Measurements from ENCODE around the gene DOCK4. TPM values are rescaled to one million over a fixed set of nuclear protein-coding genes. Genes with fewer than 3 reads are reported as not detected.

DOCK4 gene
- total RNA-seq, 4 donors from 2014 or later = 12.7 to 28.4 (median 19.5) TPM

DNA sequence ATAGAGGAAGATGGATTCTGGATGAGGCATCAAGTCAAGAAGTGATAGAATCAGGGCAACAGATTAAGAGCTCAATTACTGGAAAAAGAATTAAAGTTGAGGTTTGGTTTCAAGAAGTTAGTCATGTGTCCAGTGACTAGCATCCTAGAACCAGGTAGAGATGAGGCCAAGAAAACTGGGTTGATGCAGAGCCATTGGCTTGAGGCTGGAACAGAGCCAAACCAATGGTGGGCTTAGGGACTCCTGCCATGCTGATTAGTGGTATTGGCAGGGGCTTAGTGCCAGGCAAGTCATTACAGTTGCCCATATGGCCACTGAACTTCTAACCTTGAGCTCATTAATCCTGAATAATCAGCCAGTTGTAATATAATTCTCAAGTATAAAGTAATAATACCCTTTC lies 18.8 kb upstream of the DOCK4 start:
- H3K4me3 ChIP-seq = no peak overlapping the region
- no peaks in the 10 kb centered on the region for H3K36me3 ChIP-seq
- no peaks in the 10 kb centered on the region for H3K9me3 ChIP-seq
- H3K4me1 ChIP-seq = no peaks in the 10 kb centered on the region
- intact Hi-C loops (cut with DNase I; ENCODE audit: low total_unique reads) = no loop called here
- TF ChIP-seq POLR2AphosphoS5 (IDR thresholded peaks at IDR 0.05) = no peak
- no peak for TF ChIP-seq EP300 (IDR thresholded peaks at IDR 0.05; ENCODE audit: low read depth)
- TF ChIP-seq, protein P1, sequence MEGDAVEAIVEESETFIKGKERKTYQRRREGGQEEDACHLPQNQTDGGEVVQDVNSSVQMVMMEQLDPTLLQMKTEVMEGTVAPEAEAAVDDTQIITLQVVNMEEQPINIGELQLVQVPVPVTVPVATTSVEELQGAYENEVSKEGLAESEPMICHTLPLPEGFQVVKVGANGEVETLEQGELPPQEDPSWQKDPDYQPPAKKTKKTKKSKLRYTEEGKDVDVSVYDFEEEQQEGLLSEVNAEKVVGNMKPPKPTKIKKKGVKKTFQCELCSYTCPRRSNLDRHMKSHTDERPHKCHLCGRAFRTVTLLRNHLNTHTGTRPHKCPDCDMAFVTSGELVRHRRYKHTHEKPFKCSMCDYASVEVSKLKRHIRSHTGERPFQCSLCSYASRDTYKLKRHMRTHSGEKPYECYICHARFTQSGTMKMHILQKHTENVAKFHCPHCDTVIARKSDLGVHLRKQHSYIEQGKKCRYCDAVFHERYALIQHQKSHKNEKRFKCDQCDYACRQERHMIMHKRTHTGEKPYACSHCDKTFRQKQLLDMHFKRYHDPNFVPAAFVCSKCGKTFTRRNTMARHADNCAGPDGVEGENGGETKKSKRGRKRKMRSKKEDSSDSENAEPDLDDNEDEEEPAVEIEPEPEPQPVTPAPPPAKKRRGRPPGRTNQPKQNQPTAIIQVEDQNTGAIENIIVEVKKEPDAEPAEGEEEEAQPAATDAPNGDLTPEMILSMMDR (IDR thresholded peaks at IDR 0.05) = no peak
- TF ChIP-seq POLR2A (IDR thresholded peaks at IDR 0.05) = no peak
- no peak for DNase-seq
- H3K27me3 ChIP-seq = no peaks in the 10 kb centered on the region
- in situ Hi-C loops (cut with MboI; ENCODE audit: low pct_ligation_motif_present in 1 of 4, low pct_unique_long_range_greater_than_20kb in 1 of 4, low sequenced_read_pairs in 3 of 4) = no loop called here
- H3K27ac ChIP-seq = no peak overlapping the region

DNA sequence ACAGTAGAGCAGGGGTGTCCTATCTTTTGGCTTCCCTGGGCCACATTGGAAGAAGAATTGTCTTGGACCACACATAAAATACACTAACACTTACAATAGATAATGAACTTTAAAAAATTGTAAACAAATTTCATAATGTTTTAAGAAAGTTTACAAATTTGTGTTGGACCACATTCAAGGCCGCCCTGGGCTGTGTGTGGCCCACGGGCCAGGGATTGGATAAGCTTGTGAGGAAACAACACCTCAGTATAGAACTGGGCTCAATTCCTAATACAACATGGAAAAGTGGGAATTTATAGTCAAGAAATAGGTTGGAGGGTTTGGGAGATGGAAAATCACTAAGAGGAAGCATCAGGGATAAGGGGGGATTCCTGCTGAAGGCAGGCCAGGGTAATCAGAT lies 18.0 kb upstream of the DOCK4 start:
- Histone ChIP-seq H3K27me3 (no peaks in the 10 kb centered on the region), H3K4me1 (no peaks in the 10 kb centered on the region), H3K27ac (no peak overlapping the region), H3K4me3 (no peak overlapping the region), H3K36me3 (no peaks in the 10 kb centered on the region), H3K9me3 (no peaks in the 10 kb centered on the region)
- intact Hi-C loops (cut with DNase I; ENCODE audit: low total_unique reads) = no loop called here
- WGBS, 2 donors (ENCODE audit: low coverage in 1 of 2) = 93 to 100% methylated on average over 2 of the region's 2 CpGs
- no peak for DNase-seq
- TF ChIP-seq POLR2A (IDR thresholded peaks at IDR 0.05) (no peak), POLR2AphosphoS5 (IDR thresholded peaks at IDR 0.05) (no peak), EP300 (IDR thresholded peaks at IDR 0.05; ENCODE audit: low read depth) (no peak)
- TF ChIP-seq, protein P1 (IDR thresholded peaks at IDR 0.05) = no peak
- in situ Hi-C loops (cut with MboI; ENCODE audit: low pct_ligation_motif_present in 1 of 4, low pct_unique_long_range_greater_than_20kb in 1 of 4, low sequenced_read_pairs in 3 of 4) = loop anchor here in 2 of 4 donors (25.0 kb wide), 2 partner anchors 163 to 238 kb away; partner anchors contain the start of gene IFRD1 (in 1 of the 2)

DNA sequence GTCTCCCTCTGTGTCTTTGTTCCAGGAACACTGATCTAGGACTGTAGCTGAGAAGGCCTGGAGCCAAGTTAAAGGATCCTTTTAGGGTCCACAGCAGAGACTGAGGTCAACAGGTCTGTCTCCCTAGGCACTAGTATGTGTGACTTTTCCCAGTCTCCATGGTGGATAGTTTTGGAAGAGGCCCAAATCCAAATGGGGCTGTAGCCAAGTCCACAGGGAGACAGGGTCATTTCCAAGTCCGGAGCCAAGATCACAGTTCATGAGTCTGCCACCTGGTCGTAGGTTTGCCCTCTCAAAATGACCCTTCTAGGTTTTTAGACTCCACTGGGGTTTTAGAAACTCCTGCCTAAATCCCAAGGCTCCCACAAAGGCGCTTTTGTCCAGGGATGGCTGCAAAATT lies 17.1 kb upstream of the DOCK4 start:
- intact Hi-C loops (cut with DNase I; ENCODE audit: low total_unique reads) = no loop called here
- H3K27ac ChIP-seq = no peak overlapping the region
- DNase-seq = no peak
- no peak overlapping the region for H3K4me3 ChIP-seq
- in situ Hi-C loops (cut with MboI; ENCODE audit: low pct_ligation_motif_present in 1 of 4, low pct_unique_long_range_greater_than_20kb in 1 of 4, low sequenced_read_pairs in 3 of 4) = loop anchor here in 2 of 4 donors (25.0 kb wide), 2 partner anchors 164 to 239 kb away; partner anchors contain the start of gene IFRD1 (in 1 of the 2)
- H3K27me3 ChIP-seq = no peaks in the 10 kb centered on the region
- TF ChIP-seq EP300 (IDR thresholded peaks at IDR 0.05; ENCODE audit: low read depth) (no peak), POLR2AphosphoS5 (IDR thresholded peaks at IDR 0.05) (no peak), POLR2A (IDR thresholded peaks at IDR 0.05) (no peak)
- TF ChIP-seq, protein P1 (IDR thresholded peaks at IDR 0.05) = no peak
- no peaks in the 10 kb centered on the region for H3K36me3 ChIP-seq
- no peaks in the 10 kb centered on the region for H3K4me1 ChIP-seq
- H3K9me3 ChIP-seq = no peaks in the 10 kb centered on the region
- 98% methylated on average over 3 of the region's 3 CpGs; no CpG with 5 or more reads in 1 of the 2 donors for WGBS, 2 donors (ENCODE audit: low coverage in 1 of 2)

DNA sequence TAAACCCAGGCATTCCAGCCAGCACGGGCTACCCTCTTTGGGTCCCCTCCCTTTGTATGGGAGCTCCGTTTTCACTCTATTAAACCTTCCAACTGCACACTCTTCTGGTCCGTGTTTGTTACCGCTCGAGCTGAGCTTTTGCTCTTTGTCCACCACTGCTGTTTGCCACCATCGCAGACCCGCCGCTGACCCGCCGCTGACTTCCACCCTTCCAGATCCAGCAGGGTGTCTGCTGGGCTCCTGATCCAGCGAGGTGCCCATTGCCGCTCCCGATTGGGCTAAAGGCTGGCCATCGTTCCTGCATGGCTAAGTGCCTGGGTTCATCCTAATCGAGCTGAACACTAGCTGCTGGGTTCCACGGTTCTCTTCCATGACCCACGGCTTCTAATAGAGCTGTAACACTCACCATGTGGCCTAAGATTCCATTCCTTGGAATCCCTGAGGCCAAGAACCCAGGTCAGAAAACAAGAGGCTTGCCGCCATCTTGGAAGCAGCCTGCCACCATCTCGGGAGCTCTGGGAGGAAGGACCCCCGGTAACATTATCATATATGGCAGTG lies 14.8 kb upstream of the DOCK4 start:
- intact Hi-C loops (cut with DNase I; ENCODE audit: low total_unique reads) (no loop called here), in situ Hi-C loops (cut with MboI; ENCODE audit: low pct_ligation_motif_present in 1 of 4, low pct_unique_long_range_greater_than_20kb in 1 of 4, low sequenced_read_pairs in 3 of 4) (loop anchor here in 2 of 4 donors (25.0 kb wide), 2 partner anchors 166 to 241 kb away; partner anchors contain the start of gene IFRD1 (in 1 of the 2))
- no peak for TF ChIP-seq POLR2A (IDR thresholded peaks at IDR 0.05)
- TF ChIP-seq EP300 (IDR thresholded peaks at IDR 0.05; ENCODE audit: low read depth) = no peak
- TF ChIP-seq, protein P1 (IDR thresholded peaks at IDR 0.05) = no peak
- TF ChIP-seq POLR2AphosphoS5 (IDR thresholded peaks at IDR 0.05) = no peak
- 92% methylated on average over 20 of the region's 20 CpGs; no CpG with 5 or more reads in 1 of the 2 donors for WGBS, 2 donors (ENCODE audit: low coverage in 1 of 2)
- Histone ChIP-seq H3K36me3 (no peaks in the 10 kb centered on the region), H3K4me3 (no peak overlapping the region), H3K9me3 (no peaks in the 10 kb centered on the region), H3K27me3 (no peaks in the 10 kb centered on the region), H3K4me1 (no peaks in the 10 kb centered on the region), H3K27ac (no peak overlapping the region)
- no peak for DNase-seq
